Germinal center (tissue), 1 donor: ENCODE data around the gene SPCS1.
"Not testable (repeated sequence)": the region's sequence is repeated elsewhere in the genome, so short reads cannot be mapped to it uniquely, and the experiment has no call there.

Experiments
- DNase-seq: peaks from one replicate; pipeline ENCODE4 v3.0.0; 2012; ENCODE audit warnings: mixed read lengths, low spot score

The SPCS1 gene

DNA sequence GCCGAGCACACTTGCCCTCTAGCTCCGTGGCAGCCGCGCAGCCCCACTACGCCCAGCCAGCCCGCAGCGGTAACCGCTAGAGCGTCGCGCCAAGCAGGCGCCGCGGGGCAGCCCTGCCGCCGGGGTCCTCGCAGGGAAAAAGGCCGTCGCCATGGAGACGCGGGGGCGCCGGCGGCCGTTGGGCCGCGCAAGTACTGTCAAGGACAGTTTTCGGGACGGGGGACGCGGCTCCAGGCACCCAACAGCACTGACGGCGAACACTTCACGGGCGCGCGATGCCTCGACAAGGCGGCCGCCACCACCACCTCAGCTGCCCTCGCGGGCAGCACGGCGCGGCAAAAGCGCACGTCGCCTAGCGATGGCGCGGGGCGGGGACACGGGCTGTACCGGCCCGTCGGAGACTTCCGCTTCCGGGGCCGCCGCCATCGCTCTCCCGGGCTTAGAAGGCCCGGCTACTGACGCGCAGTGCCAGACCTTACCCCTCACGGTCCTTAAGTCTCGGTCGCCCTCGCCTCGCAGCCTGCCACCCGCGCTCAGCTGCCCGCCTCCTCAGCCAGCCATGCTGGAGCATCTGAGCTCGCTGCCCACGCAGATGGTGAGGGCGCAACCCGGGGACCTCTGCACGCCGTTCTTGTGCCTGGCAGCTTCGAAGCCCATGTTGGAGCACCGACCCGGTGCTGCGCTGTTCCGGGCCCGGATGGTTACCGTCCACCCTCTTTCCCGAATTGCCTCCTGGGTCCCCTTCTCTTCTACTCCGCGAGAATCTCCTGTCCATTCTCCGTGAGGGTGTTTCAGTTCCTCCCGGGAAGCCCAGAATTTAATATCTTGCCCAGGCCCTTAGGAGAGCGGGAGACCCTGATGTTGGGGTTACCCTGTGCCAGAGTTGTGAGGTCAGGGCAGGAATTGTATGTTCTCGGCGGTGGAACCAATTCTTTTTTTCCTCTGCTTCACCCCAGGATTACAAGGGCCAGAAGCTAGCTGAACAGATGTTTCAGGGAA, at the start of gene SPCS1, which contains the start of gene GLT8D1:
Gene SPCS1 (plus strand): TSS at position 419 of the 999 bp plus-strand sequence. CDS start 141 bp downstream, at position 560.
Gene GLT8D1 (minus strand): TSS at position 104 of the 999 bp plus-strand sequence. CDS start 5,331 bp downstream, outside the sequence.
- peak; percentile 89 for DNase-seq

DNA sequence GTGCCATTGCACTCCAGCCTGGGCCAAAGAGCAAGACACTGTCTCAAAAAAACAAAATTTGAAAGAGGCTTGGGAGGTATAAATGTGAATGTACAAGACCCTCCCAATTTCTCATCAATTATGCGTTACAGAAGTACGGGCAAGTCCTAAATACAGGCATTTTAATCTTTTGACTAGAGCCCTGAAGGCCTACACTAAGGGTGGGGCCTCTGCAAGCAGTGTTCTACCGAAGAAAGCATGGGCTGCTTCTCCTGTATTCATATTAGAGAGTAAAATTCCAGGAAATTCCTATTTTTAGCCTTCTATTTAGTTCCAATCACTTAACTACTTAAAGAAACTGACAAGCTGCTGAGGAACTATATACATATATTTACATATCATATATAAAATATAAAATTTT, 45.9 kb upstream of the SPCS1 start:
- DNase-seq = no peak

DNA sequence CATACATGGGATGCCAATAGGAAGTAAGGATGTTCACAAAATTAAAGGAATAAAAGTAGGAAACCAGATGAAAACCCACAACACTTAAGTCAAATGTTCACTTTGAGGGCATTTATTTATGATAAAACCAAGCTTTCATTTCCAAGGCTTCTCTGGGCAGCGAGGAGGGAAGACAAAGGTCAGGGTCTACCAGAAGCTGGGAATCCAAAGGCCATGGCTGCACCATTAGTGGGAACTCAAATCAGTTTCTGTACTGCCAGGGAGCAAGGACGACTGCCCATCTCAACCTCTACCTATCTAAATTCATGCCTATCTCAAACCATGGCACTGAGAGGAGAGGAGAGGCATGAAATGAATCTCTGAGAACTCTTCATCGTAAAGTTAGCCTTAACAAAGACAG, 42.8 kb upstream of the SPCS1 start:
- no peak for DNase-seq

DNA sequence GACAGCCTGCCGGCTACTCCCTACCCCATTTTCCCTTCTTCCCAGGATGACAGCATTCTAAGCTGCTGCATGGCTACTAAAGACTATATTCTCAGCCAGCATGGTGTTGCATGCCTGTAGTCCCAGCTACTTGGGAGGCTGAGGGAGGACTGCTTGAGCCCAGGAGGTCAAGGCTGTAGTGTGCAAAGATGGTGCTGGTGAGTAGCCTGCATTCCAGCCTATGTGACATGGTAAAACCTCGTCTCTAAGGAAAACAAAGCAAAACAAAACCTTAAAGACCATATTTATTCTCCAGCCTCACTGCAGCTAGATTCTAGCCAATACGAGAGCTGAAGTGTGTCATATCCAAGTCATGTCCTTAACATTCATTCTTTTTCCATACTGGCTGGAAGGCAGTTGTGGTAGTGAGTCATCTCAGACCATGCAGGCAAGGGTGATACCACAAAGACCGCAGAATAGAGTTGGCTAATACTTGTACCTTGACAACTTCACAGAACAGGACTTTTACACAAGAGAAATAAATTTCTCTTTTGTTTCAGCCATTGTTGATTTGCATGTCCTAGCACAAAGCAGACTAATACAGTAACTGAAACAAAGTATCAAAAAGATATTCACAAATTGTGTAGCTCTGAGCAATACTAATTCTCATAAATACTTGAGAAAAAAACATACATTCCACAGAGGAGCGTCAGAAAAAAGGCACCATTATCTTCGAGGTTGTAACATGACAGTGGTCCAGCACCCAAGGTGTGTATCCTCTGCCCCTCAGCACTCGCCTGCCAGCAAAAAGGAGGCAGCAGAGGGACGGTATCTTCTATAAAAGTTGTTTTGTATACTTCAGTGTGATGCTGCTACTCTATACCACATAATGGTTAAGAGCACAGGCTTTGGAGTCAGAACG, 35.0 kb upstream of the SPCS1 start:
- no peak for DNase-seq

DNA sequence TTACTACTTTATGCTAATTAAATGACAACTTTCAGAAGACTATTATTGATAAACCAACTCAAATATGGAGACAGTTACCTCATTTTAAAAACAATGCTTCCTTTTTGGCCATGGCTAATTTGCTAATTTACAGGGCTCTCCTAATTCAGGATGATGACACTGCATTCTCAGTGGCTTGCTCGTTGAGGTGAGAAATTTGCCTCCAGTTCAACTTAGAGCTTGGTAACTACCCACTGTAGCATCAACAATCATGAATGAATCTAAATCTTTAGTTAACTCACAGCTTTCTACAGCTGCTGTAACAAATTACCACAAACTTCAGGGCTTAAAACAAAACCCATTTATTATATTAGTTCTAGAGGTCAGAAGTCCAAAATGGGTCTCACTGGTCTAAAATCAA, 34.2 kb upstream of the SPCS1 start:
- no peak for DNase-seq

DNA sequence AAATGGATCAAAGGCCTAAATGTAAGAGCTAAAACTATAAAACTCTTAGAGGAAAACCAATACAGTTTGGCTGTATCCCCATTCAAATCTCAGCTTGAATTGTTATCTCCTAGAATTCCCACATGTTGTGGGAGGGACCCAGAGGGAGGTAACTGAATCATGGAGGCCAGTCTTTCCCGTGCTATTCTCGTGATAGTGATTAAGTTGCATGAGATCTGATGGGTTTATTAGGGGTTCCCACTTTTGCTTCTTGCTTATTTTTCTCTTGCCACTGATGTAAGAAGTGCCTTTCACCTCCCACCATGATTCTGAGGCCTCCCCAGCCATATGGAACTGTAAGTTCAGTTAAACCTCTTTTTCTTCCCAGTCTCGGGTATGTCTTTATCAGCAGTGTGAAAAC, 29.7 kb upstream of the SPCS1 start:
- not testable (repeated sequence) for DNase-seq

DNA sequence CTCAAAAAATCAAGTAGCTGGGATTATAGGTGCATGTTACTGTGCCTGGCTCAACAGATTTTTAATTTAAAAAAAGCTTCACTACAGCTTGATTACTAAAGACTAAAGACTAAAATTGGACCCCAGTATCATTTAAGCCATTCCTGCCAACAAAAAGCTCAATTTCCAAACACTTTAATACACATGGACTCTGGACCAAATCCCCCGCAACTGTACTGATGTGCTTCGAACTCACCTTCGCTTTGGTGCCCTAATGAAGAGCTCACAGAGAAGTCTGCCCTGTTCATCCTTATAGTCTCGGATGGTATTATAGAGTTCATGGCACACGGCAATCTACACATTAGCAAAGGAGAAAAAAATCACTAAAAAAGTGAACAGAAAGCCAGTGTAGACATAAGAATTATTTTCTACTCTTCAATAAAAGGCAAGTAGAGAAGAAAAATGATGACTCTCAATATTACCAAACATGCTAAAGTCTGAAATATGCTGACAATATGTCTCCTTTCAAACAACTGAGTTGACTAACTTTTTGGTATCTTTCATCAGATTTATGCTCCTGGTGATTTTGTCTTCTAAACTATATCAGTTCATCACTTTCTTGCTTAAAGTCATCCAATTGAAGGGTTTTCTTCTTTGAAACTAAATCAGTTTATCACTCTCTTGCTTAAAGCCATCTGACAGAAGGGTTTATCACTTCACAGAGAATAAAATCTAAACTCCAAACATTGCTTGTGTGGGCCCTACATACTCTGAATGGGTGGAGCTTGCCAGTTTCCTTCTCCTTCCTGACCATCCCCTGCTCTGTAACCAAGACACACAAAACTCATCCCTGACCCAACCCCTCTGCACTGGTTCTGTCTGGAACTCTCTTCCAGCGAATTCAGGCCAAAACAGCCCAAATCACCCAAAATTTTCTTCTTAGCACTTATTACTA, 27.4 kb upstream of the SPCS1 start:
- no peak for DNase-seq

DNA sequence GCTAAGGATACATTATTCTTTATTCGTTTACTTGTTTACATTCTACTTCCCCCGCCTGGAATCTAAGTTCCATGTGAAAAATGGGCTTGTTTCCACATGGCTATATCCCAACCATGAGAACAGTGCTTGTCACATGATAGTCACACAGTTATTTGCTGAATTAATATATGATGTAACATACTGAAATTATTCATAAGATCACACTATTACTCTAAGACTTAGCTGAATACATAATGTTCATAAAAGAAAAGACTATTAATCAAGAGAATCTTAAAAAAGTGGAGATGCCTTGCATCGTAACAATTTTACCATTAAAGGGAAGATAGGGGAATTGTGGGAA, 26.7 kb upstream of the SPCS1 start:
- DNase-seq = no peak

DNA sequence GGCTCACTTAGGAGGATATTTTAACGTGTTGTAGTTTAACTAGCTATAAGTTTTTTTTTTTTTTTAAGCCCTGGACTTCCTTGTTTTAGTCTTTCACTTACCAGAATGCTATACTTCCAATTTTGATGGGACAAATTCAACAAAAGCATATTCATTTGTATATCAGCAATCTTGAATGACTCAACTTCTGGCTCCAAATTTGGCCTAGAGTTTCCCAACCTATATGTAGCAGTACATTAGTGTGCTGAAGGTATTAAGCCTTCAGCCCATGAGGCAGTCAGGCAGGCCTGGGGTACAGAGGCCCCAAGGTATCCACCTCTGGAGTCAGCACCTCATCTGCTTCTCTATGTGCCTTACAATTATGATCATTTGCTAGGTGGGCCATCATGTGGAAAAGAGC, 26.1 kb upstream of the SPCS1 start:
- no peak for DNase-seq

DNA sequence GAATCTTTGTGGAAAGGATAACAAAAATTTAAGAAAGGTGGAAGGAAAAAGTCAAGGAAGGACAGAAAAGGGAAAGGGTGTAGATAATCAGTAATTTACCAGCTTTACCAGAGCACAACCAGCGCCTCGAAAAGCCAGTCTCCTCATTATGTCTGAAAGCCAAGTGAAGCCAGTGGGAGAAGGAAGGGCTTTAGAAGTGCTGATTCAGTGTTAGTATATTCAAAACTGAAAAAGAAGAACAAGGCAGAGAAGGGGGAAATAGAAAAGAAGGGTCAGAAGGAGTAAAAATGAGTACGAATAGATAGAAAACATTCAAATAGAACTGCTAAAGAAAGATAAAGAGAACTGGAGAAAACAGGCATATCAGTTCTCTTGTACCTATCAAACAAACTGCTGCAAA, 24.3 kb upstream of the SPCS1 start:
- no peak for DNase-seq

DNA sequence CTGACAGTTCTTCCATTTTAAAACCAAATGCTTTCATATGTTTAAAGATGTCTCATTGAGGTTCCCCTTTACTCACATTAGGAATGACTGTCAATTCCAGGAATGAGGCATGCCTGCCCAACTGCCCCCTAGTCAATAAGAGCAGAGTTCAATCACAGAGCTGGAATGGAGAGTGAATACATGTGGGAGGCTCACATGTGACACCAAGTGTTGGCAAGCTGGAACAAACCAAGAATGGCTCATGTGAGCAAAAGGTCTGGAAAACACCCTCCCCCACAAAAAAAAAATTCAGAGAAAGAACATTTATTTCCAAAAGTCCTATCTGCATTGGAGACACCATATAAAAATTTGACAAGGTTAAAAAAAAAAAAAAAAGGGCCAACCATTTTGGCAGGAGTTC, 23.9 kb upstream of the SPCS1 start:
- DNase-seq = no peak

DNA sequence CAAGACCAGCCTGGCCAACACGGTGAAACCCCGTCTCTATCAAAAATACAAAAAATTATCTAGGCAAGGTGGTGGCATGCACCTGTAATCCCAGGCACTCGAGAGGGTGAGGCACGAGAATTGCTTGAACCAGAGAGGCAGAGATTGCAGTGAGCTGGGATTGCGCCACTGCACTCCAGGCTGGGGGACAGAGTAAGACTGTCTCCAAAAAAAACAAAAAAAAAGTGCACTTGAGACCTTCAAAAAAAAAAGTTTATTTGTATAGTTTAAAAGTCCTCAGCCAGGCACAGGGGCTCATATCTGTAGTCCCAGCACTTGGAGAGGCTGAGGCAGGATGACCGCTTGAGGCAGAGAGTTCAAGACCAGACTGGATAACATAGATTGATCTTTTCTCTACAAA, 22.3 kb upstream of the SPCS1 start:
- DNase-seq = no peak

DNA sequence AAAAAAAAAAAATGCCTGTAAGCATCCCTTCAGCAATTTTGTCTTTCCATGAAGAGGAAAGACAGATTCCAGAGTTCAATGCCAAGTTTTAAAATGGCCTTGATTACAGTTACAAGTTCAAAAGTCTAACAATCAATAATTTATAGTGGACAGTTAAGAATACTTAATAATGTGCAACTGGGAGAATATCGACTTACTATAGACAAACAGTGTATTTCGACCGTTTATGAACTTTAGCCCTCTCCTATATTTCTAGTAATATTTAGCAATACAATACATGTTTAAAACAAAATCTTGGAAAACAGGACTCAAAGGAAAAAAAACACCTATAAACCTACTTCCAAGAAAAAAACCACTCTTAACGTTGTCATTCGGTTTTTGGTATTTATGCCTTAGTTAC, 21.7 kb upstream of the SPCS1 start:
- no peak for DNase-seq

DNA sequence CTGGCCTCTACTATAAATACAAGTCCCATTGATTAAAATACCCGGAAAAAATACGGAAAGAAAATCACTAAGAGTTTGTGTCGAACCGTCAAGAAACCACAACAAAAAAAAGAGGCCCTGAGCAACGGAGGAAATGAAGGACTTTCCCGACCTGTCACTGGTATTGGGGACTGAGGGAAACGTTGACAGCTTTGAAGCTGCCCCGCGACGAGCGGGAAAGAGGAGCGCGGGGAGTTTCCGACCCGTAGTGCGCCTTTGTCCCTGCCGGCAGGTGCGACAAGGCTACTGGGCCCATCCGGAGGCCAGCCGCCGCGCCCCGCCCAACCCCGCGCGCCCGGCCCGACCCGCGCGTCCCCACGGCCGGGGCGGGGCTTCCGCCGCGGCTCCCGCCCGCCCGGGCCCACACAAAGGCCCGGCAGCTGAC, 20.6 kb upstream of the SPCS1 start:
- peak; percentile 92 for DNase-seq

DNA sequence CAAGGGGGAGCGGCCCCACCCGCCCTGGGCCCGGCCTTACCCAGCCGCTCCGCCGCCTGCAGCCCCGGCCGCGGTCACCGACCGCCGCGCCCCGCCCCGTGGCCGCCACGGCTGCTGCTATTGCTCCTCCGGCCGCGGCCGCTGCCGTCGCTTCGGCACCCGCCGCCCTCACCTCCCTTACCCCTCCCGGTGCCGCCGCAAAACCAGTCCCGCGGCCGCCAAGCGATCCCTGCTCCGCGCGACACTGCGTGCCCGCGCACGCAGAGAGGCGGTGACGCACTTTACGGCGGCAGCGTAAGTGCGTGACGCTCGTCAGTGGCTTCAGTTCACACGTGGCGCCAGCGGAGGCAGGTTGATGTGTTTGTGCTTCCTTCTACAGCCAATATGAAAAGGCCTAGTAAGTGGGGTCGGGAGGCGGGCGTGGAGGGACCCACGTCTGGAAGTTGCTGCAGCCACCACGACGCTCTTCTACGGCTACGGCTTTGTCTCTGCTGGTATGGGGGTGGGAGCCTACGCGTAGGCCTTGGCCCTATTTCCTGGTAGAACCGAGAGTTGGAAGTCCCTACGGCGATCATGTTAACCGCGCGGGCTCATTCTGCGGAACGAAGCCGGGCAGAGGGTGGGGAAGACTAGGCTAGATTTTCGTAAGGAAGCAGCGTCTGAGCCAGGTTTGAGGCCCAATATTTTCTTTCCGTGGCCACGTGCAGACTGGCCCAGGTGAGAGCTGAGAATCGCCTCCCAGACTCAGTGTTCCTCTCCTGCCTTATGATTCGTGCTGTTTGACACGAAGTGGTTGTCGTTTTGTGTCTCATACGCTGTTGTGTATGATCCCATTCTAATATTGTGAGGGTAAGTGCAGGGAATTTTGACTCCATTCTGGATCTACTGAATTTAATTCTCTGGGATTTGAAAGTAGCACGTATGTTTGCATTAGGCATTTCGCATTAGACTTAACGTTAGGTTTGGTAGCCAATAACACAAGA, 19.9 kb upstream of the SPCS1 start, which contains the start of the genes GNL3 and PBRM1:
Gene GNL3 (plus strand): TSS at position 324 of the 983 bp plus-strand sequence. CDS start 61 bp downstream, at position 385.
Gene PBRM1 (minus strand): TSS at position 205 of the 983 bp plus-strand sequence.
- DNase-seq = peak; percentile 94

DNA sequence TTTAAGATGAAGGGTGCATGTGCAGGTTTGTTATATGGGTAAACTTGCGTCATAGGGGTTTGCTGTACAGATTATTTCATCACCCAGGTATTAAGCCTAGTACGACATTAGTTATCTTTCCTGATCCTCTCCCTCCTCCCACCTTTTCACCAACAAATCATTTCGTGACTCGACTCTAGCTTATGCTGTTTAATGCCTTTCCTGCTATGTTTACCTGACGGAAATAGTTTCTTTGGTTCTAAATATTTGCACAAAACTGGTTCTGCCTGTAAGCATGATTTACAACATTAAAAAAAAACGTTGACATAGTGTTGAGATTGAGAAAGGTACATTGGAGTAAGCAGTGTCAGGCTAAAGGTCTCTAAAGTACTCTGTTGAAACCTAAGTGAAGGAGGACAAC, 17.6 kb upstream of the SPCS1 start:
- no peak for DNase-seq

DNA sequence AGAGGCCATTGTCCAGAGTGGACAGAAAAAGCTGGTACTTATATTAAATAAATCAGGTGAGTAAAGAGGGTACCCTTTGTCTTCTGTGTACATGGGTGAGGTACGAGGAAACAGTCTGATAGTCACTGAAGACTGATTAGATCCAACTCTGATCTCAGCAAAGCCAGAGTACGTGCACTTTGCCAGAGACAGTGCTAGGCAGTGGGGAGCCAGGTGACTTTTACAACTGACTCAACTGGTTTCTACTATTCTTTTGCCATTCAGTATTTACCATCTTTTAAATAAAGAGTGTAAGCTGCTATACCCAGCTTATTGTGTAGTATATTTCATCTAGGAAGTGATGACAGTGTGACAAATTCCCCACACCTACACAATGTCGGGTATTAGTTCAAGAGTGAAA, 16.8 kb upstream of the SPCS1 start:
- no peak for DNase-seq

DNA sequence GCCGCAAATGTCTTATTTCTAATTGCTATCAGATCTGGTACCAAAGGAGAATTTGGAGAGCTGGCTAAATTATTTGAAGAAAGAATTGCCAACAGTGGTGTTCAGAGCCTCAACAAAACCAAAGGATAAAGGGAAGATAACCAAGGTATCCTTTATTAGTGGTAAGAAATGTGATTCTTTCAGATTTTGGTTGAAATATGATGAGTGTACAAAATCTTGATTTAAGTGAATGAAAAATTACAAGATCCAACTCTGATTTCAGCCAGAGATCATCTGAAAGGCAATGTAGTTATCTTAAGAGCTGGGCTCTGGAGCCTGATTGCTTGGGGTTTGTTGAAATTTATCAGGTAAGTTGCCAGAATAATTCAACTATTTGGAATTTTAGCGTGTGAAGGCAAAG, 15.3 kb upstream of the SPCS1 start:
- DNase-seq = no peak

DNA sequence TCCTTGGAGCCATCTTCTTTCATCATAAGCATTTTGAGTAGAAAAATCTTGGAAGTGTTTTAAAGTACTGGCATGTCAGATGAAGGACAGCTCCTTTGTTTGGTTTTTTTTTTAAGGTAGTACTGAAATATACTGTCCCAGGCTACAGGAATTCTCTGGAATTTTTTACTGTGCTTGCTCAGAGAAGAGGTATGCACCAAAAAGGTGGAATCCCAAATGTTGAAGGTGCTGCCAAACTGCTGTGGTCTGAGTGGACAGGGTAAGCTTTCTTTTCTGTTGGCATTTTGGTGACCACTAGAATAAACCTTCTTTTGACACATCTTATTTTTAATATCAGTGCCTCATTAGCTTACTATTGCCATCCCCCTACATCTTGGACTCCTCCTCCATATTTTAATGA, 12.8 kb upstream of the SPCS1 start:
- DNase-seq = no peak

DNA sequence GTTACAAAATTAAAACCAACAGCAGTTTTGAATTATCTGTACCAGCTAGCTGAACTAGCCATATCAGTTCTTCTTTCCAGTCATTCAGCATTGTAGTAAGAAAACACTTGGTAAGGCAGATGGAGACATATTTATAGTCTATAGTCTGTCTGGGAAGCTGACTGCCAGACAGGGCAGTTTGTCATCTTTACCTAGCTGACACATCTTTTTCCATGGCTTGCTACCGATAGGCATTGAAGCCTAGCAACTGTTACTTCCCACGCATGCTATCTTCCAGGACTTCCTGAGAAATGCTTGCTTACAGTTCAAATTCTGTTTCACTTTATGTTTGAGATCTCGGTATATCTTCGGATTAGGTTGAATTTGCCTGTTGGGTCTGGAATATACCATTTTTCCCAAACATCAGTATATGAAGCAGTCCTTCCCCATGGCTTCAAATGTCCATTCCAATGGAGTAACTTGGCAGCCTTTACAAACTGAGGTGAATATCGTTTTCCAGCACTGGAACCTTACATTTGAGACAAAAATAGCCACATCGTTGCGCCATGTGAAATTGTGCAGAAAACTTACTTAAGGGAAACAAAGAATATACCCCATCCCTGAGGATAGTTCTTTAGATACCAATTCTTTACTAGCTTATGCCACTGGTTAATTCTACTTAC, 11.2 kb upstream of the SPCS1 start:
- no peak for DNase-seq
